ENCODE data around the gene TAMM41. TPM values are rescaled to one million over a fixed set of nuclear protein-coding genes. Genes with fewer than 3 reads are reported as not detected.
"Not testable (repeated sequence)": the region's sequence is repeated elsewhere in the genome, so short reads cannot be mapped to it uniquely, and the experiment has no call there.

TAMM41 gene
- total RNA-seq, 4 donors from 2014 or later = 7.0 to 17.5 (median 9.5) TPM

- no peak for DNase-seq
- Histone ChIP-seq H3K27ac (peak overlapping the region in 1 of 4 donors; percentile 21), H3K27me3 (no peaks in the 10 kb centered on the region), H3K4me1 (peaks cover 7 to 74% (median 8%) of the 10 kb centered on the region in 3 donors), H3K9me3 (no peaks in the 10 kb centered on the region), H3K4me3 (no peak overlapping the region), H3K36me3 (peaks cover 0 to 5% (median 0%) of the 10 kb centered on the region in 3 donors)
- intact Hi-C loops (cut with DNase I) = no loop called here
- WGBS, 2 donors = 74 to 88% methylated on average over 3 to 7 of the region's 8 CpGs
- TF ChIP-seq CTCF (IDR thresholded peaks at IDR 0.05) (no peak), POLR2A (IDR thresholded peaks at IDR 0.05) (no peak)
These were observed 70.3 kb downstream of the TAMM41 start for GRCh38 chr3:11776346-11776745.

GRCh38 chr3:11775493-11775892 is 71.2 kb downstream of the TAMM41 start:
- 85 to 86% methylated on average over 8 of the region's 8 CpGs for WGBS, 2 donors
- intact Hi-C loops (cut with DNase I) = no loop called here
- no peak for DNase-seq
- Histone ChIP-seq H3K36me3 (peaks cover 0 to 5% (median 0%) of the 10 kb centered on the region in 3 donors), H3K27ac (no peak overlapping the region), H3K4me3 (no peak overlapping the region), H3K9me3 (no peaks in the 10 kb centered on the region), H3K27me3 (no peaks in the 10 kb centered on the region), H3K4me1 (peaks cover 11 to 74% (median 11%) of the 10 kb centered on the region in 3 donors)
- TF ChIP-seq POLR2A (IDR thresholded peaks at IDR 0.05) (no peak), CTCF (IDR thresholded peaks at IDR 0.05) (no peak)

DNA sequence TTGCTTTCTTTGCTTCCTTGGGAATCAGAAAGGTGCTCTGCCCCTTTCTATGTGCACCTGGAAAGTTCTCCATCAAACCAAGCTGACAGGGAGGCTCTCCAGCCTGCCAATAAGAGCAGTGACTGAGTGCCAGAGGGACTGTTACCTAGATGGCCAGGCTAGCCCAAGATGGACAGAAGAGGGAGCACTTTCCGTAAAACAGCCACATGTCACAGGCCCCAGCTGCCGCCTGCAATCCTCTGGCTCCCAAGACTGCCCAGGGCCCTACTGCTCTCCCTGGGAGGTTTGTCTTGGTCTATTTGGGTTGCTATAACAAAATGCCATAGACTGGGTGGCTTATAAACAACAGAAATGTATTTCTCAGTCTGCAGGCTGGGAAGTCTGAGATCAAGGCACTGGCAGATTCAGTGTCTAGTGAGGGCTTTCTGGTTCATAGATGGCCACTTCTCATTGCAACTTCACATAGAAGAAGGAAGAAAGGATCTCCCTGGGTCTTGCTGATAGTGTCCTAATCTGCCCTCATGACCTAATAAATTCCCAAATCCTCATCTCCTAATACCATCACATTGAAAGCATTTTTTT is 72.3 kb downstream of the TAMM41 start:
- 24 to 31% methylated on average over 2 of the region's 2 CpGs for WGBS, 2 donors

GRCh38 chr3:11771931-11772330 is 74.8 kb downstream of the TAMM41 start:
- peak overlapping the region; percentile 72 to 93 (median 88) for H3K27ac ChIP-seq
- 53 to 72% methylated on average over 7 of the region's 7 CpGs for WGBS, 2 donors
- DNase-seq; H3K4me3 ChIP-seq; H3K27me3 ChIP-seq; intact Hi-C loops (cut with DNase I); H3K9me3 ChIP-seq; H3K36me3 ChIP-seq: not testable (repeated sequence)
- peaks cover 16 to 73% (median 18%) of the 10 kb centered on the region in 3 donors for H3K4me1 ChIP-seq

More for the DNA sequence above, 72.3 kb downstream of the TAMM41 start:
- Histone ChIP-seq H3K9me3 (no peaks in the 10 kb centered on the region), H3K4me1 (peaks cover 16 to 74% (median 18%) of the 10 kb centered on the region in 3 donors), H3K27me3 (no peaks in the 10 kb centered on the region), H3K36me3 (peaks cover 0 to 3% (median 0%) of the 10 kb centered on the region in 3 donors), H3K4me3 (no peak overlapping the region), H3K27ac (peak overlapping the region; percentile 34 to 89 (median 66))
- intact Hi-C loops (cut with DNase I) = no loop called here
- TF ChIP-seq POLR2A (IDR thresholded peaks at IDR 0.05) (no peak), CTCF (IDR thresholded peaks at IDR 0.05) (peak in 5 of 6 experiments; percentile 36 to 72 (median 51))
- DNase-seq = no peak

GRCh38 chr3:11770477-11771391 is 76.0 kb downstream of the TAMM41 start:
- TF ChIP-seq POLR2A (IDR thresholded peaks at IDR 0.05) (peak in 2 of 4 donors; percentile 27 to 44), CTCF (IDR thresholded peaks at IDR 0.05) (no peak)
- Histone ChIP-seq H3K4me1 (peaks cover 16 to 61% (median 18%) of the 10 kb centered on the region in 3 donors), H3K36me3 (no peaks in the 10 kb centered on the region), H3K27me3 (no peaks in the 10 kb centered on the region), H3K27ac (peak overlapping the region; percentile 72 to 93 (median 88)), H3K9me3 (no peaks in the 10 kb centered on the region), H3K4me3 (peak overlapping the region in 3 of 4 donors; percentile 19 to 43 (median 25))
- intact Hi-C loops (cut with DNase I) = no loop called here
- 16 to 17% methylated on average over 15 to 18 of the region's 20 CpGs for WGBS, 2 donors
- peak; percentile 38 for DNase-seq

All from esophagus squamous epithelium (tissue), 5 donors.